ENCODE data around the gene GNE.
A peak's percentile ranks its signal among the peaks of the same experiment; 100 is the strongest.

GNE gene

GRCh38 chr9:36218411-36218901, 39.8 kb downstream of the GNE start:
- Histone ChIP-seq H3K27ac (no peak overlapping the region), H3K4me1 (peaks cover 0 to 20% (median 16%) of the 10 kb centered on the region in 4 donors), H3K27me3 (no peaks in the 10 kb centered on the region), H3K9me3 (peaks cover 0 to 6% (median 0%) of the 10 kb centered on the region in 3 donors), H3K36me3 (peaks cover 49 to 85% (median 74%) of the 10 kb centered on the region in 3 donors), H3K4me3 (no peak overlapping the region)
- intact Hi-C loops (cut with DNase I; ENCODE audit: low total_unique reads): loop anchor here (10.0 kb wide), 1 partner anchor 116 kb away; no protein-coding TSS in a partner anchor
- TF ChIP-seq CTCF (IDR thresholded peaks at IDR 0.05): no peak
- DNase-seq: no peak

- no peak for TF ChIP-seq CTCF (IDR thresholded peaks at IDR 0.05)
- H3K27me3 ChIP-seq: no peaks in the 10 kb centered on the region
- H3K4me3 ChIP-seq: no peak overlapping the region
- peaks cover 0 to 6% (median 0%) of the 10 kb centered on the region in 3 donors for H3K9me3 ChIP-seq
- peaks cover 45 to 85% (median 74%) of the 10 kb centered on the region in 3 donors for H3K36me3 ChIP-seq
- H3K27ac ChIP-seq: peak overlapping the region in 1 of 2 donors; percentile 31
- no peak for DNase-seq
- intact Hi-C loops (cut with DNase I; ENCODE audit: low total_unique reads): loop anchor here (10.0 kb wide), 1 partner anchor 117 kb away; no protein-coding TSS in a partner anchor
- H3K4me1 ChIP-seq: peaks cover 0 to 22% (median 17%) of the 10 kb centered on the region in 4 donors
These were observed 40.2 kb downstream of the GNE start for GRCh38 chr9:36218011-36218410.

GRCh38 chr9:36217256-36217968, 40.8 kb downstream of the GNE start:
- Histone ChIP-seq H3K4me1 (peaks cover 0 to 24% (median 17%) of the 10 kb centered on the region in 4 donors), H3K27ac (peak overlapping the region in 1 of 2 donors; percentile 31), H3K9me3 (peaks cover 0 to 2% (median 0%) of the 10 kb centered on the region in 3 donors), H3K27me3 (no peaks in the 10 kb centered on the region), H3K36me3 (peaks cover 39 to 85% (median 74%) of the 10 kb centered on the region in 3 donors), H3K4me3 (no peak overlapping the region)
- intact Hi-C loops (cut with DNase I; ENCODE audit: low total_unique reads): loop anchor here (10.0 kb wide), 1 partner anchor 117 kb away; no protein-coding TSS in a partner anchor
- DNase-seq: no peak
- no peak for TF ChIP-seq CTCF (IDR thresholded peaks at IDR 0.05)

- Histone ChIP-seq H3K36me3 (peaks cover 25 to 84% (median 75%) of the 10 kb centered on the region in 3 donors), H3K27ac (peak overlapping the region in 1 of 2 donors; percentile 49), H3K4me1 (peaks cover 0 to 38% (median 29%) of the 10 kb centered on the region in 4 donors), H3K9me3 (no peaks in the 10 kb centered on the region), H3K4me3 (no peak overlapping the region), H3K27me3 (no peaks in the 10 kb centered on the region)
- no peak for DNase-seq
- TF ChIP-seq CTCF (IDR thresholded peaks at IDR 0.05): no peak
- intact Hi-C loops (cut with DNase I; ENCODE audit: low total_unique reads): loop anchor here (10.0 kb wide), 1 partner anchor 120 kb away; no protein-coding TSS in a partner anchor
These were observed 43.7 kb downstream of the GNE start for GRCh38 chr9:36214571-36214970.

- no peaks in the 10 kb centered on the region for H3K9me3 ChIP-seq
- H3K4me3 ChIP-seq: no peak overlapping the region
- no peaks in the 10 kb centered on the region for H3K27me3 ChIP-seq
- no peak for TF ChIP-seq CTCF (IDR thresholded peaks at IDR 0.05)
- peaks cover 22 to 84% (median 75%) of the 10 kb centered on the region in 3 donors for H3K36me3 ChIP-seq
- peaks cover 0 to 44% (median 32%) of the 10 kb centered on the region in 4 donors for H3K4me1 ChIP-seq
- intact Hi-C loops (cut with DNase I; ENCODE audit: low total_unique reads): loop anchor here (10.0 kb wide), 1 partner anchor 121 kb away; no protein-coding TSS in a partner anchor
- peak in 1 of 2 donors; percentile 70 for DNase-seq
- H3K27ac ChIP-seq: peak overlapping the region in 1 of 2 donors; percentile 49
These were observed 44.3 kb downstream of the GNE start for GRCh38 chr9:36213989-36214388.

Data from tibial artery (tissue), 4 donors.